Fibroblast of gingiva (primary cell): ENCODE results near the gene IDH3A.

Experiments used
- DNase-seq: peaks from one replicate; pipeline ENCODE4 v3.0.0-alpha.2; 2011; ENCODE audit warnings: low read depth

The IDH3A gene

GRCh38 chr15:78203346-78204225, 54.4 kb downstream of the IDH3A start:
- no peak for DNase-seq

- DNase-seq, result no peak
Measured at GRCh38 chr15:78204351-78205309, 55.5 kb downstream of the IDH3A start.

DNA sequence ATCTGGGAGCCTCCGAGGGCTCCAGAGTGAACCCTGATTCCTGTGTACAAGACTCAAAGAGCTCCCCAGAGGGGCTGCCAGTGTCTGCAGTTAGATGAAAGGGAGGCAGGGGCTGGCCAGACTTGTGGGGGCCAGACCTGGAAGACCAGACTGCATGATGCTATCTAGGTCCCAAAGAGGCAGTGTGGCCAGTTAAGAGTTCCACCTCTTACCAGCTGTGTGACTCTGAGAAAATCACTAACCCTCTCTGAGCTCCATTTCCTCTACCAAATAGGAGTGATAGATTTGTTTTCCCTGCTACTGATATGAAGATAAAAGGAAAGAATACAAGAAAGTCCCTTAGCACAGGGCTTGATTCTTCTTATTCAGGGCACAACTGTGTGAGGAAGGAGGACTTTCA, 56.2 kb downstream of the IDH3A start:
- no peak for DNase-seq

DNA sequence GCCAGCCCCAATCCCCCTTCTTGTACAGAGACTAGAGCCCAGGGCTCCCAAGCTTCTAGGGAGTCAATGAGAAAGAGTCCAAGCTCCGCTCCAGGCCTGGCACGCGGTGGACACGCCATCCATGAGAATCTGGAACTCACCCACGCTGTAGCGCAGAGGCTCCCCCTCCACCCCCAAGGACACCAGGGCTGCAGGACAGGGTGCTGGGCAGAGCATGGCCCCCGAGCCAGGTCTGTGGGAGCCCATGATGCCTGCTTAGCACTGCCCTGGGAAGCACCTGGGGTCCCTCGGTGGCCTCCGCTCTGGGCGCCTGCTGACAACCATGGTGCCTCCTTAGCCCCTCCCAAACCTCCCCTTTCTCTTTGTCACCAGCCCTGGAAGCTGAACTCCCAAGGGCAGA, 56.7 kb downstream of the IDH3A start:
- no peak for DNase-seq

GRCh38 chr15:78206326-78207109, 57.4 kb downstream of the IDH3A start:
- no peak for DNase-seq

DNA sequence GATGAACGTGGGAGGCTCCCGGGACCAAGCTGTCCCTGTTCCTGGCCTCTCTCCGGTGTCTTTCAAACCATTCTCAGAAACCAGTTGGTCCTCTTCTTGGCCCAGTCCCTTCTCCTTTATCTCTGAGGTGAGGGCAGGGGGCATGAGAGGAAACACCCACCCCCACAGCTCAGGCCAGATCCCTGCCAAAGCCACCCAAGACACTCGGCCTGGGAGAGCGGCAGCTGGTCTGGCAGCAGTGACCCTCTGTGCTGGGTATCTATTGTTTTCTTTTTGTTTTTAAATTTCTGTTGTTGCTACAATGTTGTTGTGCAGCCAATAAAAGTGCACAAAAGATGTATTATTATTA, 57.9 kb downstream of the IDH3A start:
- no peak for DNase-seq

DNA sequence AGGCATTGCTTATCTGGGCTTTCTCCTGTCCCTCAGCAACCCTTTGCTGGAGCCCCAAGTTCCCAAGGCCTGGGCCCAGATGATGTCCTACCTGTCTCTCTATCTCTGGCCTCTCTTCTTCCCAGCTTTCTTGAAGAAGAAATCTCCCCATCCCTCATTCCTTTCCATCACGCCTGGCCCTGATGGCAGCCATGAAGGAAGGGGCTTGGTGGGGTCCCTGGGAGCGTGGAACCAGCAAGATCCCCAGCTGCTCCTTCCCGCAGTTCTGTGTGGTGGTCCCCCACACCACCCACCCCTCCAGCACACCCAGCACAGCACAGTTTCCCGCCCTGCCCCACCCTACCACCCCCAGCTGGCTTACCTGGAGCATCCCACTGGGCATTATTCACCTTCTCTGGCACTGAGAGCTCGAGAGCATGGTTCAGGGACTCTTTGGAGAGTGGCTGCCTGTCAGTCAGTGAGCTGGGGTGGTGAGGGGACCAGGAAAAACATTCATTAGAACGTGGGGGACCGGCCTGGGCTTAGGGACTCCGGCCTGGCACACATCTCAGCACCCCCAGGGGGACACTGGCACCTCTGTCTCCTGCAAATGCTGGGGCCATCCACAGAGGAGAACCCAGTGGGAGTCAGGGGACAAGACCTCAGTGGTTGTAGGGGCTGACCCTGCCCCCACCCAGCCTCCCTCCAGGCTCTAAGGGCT, 58.6 kb downstream of the IDH3A start:
- DNase-seq, result no peak

- DNase-seq, result no peak
Measured at GRCh38 chr15:78208341-78208844, 59.2 kb downstream of the IDH3A start.

GRCh38 chr15:78208887-78209645, 59.9 kb downstream of the IDH3A start:
- no peak for DNase-seq

- no peak for DNase-seq
Measured at GRCh38 chr15:78209646-78210348, 60.6 kb downstream of the IDH3A start.

DNA sequence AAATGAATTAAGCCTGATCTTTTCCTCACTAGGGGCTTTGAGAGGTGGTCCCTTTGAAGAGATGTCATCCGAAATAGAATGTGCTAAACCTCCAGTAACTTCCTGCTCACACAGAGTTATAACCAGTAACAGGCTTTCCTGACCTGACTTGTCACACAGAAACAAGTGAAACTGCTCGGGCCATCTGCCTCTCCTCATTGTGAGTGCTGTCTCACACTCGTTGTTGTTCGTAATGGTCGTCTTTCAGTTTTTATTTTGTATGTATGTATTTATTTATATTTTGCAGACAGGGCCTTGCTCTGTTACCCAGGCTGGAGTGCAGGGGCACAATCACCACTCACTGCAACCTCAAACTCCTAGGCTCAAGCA, 61.2 kb downstream of the IDH3A start:
- no peak for DNase-seq

DNA sequence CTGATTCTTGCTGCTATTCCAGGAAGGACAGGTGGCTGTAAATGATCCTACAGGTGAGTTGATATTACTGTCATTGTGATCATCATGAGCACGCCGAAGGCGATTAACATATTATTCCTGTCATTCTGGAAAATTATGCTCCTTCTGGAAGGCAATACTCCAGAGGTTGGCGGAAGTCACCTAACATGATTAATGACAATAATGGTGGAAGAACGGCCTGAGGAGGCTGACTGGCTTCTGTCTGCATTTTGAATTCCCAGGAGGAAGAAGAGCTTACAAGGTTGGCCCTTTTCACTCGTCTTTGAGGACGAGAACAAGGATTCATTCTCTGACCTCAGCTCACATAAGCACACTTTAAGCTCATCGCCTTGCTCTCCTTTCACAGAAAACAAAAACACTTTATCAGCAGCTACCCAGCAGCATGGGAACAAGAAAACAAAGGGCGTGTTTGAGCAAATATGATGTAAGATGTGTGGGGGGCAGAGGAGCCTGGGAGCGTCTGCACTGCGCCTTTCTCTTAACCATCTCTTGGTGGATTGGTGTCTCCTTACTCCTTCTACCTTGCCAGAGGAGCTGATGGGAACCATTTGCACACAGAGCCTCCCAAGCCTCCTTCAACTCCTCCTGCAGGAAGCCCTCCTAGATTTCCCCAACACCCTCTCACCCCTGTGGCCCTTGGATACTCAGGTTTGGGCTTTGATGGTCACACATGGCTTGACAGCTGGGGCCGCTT, 62.2 kb downstream of the IDH3A start:
- DNase-seq, result no peak

- DNase-seq, result no peak
Measured at GRCh38 chr15:78212008-78212407, 62.8 kb downstream of the IDH3A start.

DNA sequence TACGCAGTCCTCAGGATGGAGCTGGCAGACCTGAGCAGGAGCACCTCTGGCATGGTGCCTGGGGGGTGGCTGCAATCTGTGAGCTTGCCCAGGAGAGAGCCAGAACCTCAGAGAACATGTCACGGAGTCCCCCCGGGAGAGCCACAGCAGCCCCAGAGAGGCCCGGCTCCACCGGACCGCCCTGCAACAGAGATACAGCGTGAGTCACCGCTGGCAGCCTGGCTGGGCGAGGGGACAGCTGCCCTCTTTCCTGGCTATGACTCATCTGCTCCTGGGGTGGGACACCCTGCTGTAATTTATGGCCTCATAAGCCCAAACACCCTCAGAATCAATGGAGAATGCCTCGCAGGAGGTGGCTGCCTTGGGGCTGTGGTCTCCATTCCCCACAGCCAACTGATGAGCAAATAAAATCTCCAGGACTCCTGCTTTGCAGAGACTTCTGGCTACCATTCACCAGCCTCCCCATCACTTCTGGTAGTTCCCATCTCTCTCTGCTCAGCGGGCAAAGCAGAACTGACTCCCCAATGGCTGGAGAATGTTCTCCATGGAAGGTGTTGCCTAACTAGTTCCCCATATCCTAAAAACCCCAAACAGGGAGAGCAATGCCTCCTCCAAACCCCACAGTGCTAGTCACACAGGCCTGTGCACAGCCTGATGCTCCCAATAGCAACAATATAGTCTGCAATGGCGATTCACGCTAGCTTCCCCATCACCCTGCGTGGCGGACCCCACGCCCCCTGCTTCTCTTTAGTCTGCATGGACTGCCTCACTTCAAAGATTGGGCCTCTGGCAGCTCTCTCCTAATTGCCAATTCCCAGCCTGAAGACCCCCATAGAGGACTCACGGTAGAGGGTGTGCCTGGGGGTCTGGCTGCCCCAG, 63.6 kb downstream of the IDH3A start:
- DNase-seq, result peak; percentile 52

- DNase-seq, result no peak
Measured at GRCh38 chr15:78213425-78213750, 64.2 kb downstream of the IDH3A start.

DNA sequence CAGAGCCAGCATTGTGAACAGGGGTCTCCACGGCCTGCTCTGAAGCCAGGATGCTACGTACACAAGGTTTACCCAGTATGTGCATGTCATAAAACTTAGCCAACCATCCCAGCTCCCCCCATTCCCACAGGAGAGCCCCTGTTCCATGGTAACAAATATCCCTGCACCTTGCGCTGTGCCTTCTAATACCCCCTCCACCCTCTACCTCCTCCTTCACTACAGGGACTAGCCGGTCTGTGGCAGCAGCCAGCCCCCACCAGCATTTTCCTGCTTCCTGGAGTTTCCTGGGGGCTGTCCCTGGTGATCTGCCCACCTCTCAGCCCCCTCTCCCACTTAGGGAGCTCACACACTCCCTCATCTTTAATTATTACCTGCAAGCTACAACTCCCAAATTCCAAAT, 64.8 kb downstream of the IDH3A start:
- no peak for DNase-seq

- peak; percentile 73 for DNase-seq
Measured at GRCh38 chr15:78216276-78217104, 67.3 kb downstream of the IDH3A start.

GRCh38 chr15:78220713-78221112, 71.6 kb downstream of the IDH3A start:
- DNase-seq, result no peak
